Mesenteric fat pad (tissue), 1 donor: Measurements from ENCODE around the gene SYNE1. TPM values are rescaled to one million over a fixed set of nuclear protein-coding genes. Genes with fewer than 3 reads are reported as not detected.

Source experiments
- DNase-seq: peaks from one replicate; pipeline ENCODE4 v3.0.0-alpha.2; 2020; ENCODE audit warnings: low spot score
- total RNA-seq: library from RNA; stranded (reverse); fragmentation: NEBNext Ultra II Directional; extraction: Animal tissue kit (Norgen Biotek cat#: 25700); gene quantifications from one replicate; pipeline ENCODE4 v1.2.1, GENCODE V29; 2021
- donor health status: DM: yes; HTN: yes; CAD: no.

SYNE1 gene
- total RNA-seq, 1 donor from 2014 or later, result 84.2 TPM

DNA sequence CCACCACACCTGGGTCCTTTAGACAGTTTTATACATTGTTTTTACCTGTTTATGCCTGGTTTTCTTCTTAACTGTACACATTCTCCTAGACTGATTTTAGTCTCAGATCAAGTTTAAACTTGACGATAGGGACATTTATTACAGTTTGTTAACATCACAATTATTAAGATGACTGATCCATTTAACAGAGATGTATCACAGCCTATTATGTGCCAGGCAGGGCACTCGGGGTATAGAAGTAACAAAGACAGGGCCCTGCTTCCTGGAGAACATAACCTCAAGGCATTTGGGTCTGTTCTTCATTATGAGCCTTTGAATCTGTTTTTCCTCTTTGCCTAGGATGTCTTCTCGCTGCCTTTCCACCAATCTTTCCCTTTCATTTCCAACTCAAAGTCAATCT, 449.2 kb downstream of the SYNE1 start:
- no peak for DNase-seq

- DNase-seq, result no peak
Observed at GRCh38 chr6:152186840-152187239, 450.3 kb downstream of the SYNE1 start.

DNA sequence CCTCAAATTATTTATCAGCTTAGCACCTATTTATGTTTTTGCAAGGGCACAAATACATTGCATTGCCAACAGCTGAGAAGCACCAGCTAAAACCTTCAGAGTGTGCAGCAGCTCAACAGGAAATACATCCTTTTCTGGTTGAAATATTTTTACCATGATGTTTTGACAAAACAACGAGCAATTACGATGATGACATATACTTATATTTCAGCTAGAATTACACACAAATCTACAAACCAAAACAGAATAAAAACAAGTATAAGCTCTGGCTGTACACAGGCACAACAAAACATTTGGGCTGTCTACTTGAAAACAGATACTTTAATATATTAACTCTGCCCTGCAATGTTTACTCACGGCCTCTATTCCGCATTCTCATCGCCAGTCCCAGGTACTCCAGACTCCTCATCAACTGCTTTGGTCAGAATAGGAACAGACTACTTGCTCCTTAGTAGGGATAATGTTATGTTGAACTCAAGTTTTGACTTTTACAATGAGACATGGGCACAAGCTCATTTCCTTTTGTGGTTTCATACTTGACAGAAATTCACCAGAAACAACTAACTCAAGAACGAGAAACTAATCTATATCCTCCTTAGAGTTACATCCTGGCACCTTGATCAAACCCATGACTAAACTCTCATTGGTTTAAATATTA, 452.1 kb downstream of the SYNE1 start:
- DNase-seq, result no peak

DNA sequence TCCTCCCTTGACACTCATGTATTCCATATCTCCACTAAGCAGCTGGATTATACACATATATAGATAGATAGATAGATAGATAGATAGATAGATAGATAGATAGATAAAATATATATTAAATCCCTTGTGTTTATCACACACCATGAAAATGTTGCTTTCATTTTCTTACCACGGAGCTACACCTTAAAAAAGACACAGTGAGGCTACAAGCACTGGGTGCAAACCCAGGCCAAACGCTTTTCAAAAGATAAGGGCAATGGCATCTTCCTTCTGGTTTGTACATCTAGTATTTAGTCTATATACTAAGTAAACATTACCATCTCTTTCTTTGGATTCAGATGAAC, 452.6 kb downstream of the SYNE1 start:
- no peak for DNase-seq

GRCh38 chr6:152180601-152181000, 456.6 kb downstream of the SYNE1 start:
- DNase-seq, result no peak

- DNase-seq, result no peak
Observed at GRCh38 chr6:152176268-152176667, 460.9 kb downstream of the SYNE1 start.

- no peak for DNase-seq
Observed at GRCh38 chr6:152173957-152174356, 463.2 kb downstream of the SYNE1 start.

- no peak for DNase-seq
Observed at GRCh38 chr6:152173321-152173720, 463.8 kb downstream of the SYNE1 start.

DNA sequence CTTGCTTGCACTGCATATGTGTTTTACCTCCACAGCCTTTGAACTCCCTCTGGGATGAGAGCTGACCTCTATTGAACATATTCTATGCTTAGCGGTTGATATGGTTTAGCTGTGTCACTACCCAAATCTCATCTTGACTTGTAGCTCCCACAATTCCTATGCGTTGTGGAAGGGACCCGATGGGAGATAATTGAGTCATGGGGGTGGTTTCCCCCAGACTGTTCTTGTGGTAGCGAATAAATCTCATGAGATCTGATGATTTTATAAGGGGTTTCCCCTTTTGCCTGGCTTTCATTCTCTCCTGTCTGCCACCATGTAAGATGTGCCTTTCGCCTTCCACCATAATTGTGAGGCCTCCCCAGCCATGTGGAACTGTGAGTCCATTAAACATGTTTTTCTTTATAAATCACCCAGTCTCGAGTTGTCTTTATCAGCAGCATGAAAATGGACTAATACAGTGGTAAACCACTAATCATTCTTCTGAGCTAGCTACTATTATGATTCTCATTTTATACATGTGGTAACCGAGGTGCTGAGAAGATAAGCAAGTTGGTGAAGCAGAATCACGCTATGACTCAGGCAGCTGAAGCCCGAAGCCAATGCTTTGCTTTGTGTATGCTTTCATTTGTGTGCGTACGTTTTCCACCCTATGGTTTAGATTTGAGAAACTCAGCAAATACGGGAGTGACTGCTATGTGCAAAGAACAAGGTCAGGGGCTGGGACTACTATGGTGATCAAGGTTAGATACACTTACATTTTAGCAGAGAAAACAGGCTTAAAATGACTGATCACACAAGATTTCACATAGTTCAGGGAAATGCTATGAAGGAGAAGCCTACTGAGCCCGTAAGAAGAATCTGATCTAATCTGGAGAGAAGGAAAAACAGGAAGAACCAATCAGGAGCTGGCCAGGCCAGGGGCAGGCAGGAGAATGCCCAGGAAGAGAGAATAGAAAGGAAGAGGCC, 466.2 kb downstream of the SYNE1 start:
- no peak for DNase-seq

DNA sequence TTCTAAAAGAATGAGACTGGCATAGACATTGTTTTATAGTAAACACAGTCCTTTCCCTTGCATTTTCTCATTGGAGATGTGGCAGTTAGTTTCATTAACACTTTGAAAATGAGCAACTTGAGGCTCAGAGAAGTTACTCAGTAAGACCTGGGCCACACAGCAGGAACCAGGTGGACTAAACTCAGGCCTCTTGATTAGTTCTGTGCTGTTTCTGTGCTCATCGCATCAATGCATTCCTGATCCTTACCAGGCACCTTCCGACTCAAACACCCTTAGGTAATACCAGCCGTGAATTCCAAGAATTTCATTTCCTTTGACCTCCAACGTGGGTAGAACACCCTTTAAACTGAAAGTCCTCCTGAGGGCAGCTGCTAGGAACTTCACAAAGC, 466.9 kb downstream of the SYNE1 start:
- no peak for DNase-seq

GRCh38 chr6:152167641-152168603, 469.2 kb downstream of the SYNE1 start:
- DNase-seq, result no peak

- no peak for DNase-seq
Observed at GRCh38 chr6:152166897-152167296, 470.3 kb downstream of the SYNE1 start.

- no peak for DNase-seq
Observed at GRCh38 chr6:152166497-152166896, 470.7 kb downstream of the SYNE1 start.

- DNase-seq, result no peak
Observed at GRCh38 chr6:152164957-152165356, 472.2 kb downstream of the SYNE1 start.

DNA sequence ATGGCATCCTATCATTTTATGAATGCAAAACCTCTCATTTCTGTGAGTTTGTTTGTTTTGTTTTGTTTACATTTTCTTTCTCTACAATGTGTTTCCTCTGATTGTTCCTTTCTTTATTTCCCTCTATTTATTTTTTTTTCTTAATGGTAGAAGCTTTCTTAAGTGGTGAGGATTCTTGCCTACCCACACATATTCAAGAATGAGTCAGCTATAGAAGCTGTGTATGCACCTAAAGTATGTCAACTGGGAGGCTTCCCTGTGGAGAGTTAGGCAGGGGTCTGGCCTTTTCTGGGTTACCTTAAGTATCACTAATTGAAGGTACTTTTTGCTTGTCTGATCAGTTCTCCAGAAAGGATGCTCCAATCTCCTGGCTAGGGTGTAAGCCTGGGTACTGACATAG, 475.7 kb downstream of the SYNE1 start:
- no peak for DNase-seq

DNA sequence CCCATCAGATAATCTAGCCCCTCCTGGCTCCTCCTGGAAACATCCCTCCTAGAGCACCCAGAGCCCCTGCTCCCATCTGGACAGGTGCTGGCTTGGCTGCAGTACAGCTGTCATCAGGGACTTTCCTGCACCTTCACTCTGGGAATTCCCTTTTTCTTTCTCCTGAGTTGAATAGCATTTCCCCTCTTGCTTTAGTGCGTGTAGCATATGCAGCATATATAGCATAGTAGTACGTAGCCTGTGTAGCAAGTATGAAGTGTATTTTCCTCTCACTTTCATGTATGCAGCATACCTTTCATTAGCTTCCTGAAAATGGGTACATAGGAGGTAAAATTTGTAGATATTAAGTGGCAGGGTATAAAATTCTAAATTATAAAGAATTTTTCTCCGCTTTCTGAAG, 476.8 kb downstream of the SYNE1 start:
- no peak for DNase-seq

- no peak for DNase-seq
Observed at GRCh38 chr6:152155792-152156191, 481.4 kb downstream of the SYNE1 start.

- DNase-seq, result no peak
Observed at GRCh38 chr6:152154559-152155356, 482.4 kb downstream of the SYNE1 start.

GRCh38 chr6:152151920-152152319, 485.2 kb downstream of the SYNE1 start:
- DNase-seq, result no peak

DNA sequence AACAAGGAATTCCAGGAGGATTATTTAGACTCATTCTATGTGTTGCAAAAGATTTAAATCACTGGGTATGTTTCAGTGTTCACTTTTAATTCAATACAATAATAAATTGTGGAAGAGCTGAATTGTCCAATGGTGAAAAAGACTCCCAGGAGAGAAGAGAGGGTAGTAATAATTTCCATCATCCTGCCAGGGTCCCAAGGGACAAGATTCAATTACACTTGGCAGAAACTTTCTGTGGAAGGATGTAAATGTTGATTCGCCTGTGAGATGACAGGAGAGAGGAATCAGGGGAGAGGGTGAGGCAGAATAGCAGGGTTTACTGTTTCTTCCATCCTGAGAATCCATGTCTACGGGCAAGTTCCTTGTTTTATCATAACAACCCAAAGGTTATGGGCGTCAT, 487.0 kb downstream of the SYNE1 start:
- DNase-seq, result no peak

DNA sequence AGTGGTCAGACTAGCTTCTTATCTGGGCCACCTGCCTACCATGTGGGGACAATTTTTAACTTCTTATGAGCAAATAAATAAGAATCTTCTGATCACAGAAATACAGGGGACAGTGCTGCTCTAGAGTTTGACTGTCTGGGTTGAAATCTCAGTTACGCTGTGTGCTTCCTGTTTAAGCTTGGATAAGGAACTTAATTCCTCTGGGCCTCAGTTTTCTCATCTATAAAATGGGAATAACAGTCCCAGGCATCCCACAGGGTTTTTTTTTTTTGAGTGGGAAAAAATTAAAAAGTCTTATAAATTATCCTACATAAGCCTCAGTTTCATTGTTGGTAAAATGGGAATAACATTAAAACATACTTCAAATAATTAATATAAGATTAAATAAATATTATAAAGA, 488.8 kb downstream of the SYNE1 start:
- DNase-seq, result no peak
